Measurements from ENCODE around the gene PUM2. TPM values are rescaled to one million over a fixed set of nuclear protein-coding genes. Genes with fewer than 3 reads are reported as not detected.

PUM2 gene
- total and polyA plus RNA-seq, 9 donors = 40.3 to 148 (median 95.9) TPM

- H3K4me3 ChIP-seq = no peak overlapping the region
- intact Hi-C loops (cut with DNase I) = no loop called here
- no peak overlapping the region for H3K27ac ChIP-seq
- WGBS, 3 donors = 75 to 85% (median 79%) methylated on average over 17 of the region's 17 CpGs
- no peaks in the 10 kb centered on the region for H3K36me3 ChIP-seq
- TF ChIP-seq EP300 (IDR thresholded peaks at IDR 0.05) (no peak), POLR2A (IDR thresholded peaks at IDR 0.05) (no peak), CTCF (IDR thresholded peaks at IDR 0.05) (no peak)
- H3K27me3 ChIP-seq = no peaks in the 10 kb centered on the region
- H3K4me1 ChIP-seq (ENCODE audit: insufficient read depth) = peaks cover 16% of the 10 kb centered on the region
- no peaks in the 10 kb centered on the region for H3K9me3 ChIP-seq
- no peak for DNase-seq
These were observed 2.1 kb downstream of the PUM2 start for GRCh38 chr2:20348542-20348941.

- no peaks in the 10 kb centered on the region for H3K36me3 ChIP-seq
- no peaks in the 10 kb centered on the region for H3K9me3 ChIP-seq
- DNase-seq = no peak
- intact Hi-C loops (cut with DNase I) = no loop called here
- no peak for TF ChIP-seq EP300 (IDR thresholded peaks at IDR 0.05)
- no peak for TF ChIP-seq POLR2A (IDR thresholded peaks at IDR 0.05)
- no peak for TF ChIP-seq CTCF (IDR thresholded peaks at IDR 0.05)
- 25 to 46% (median 27%) methylated on average over 5 of the region's 5 CpGs for WGBS, 3 donors
- H3K27me3 ChIP-seq = no peaks in the 10 kb centered on the region
- H3K27ac ChIP-seq = no peak overlapping the region
- no peak overlapping the region for H3K4me3 ChIP-seq
- H3K4me1 ChIP-seq (ENCODE audit: insufficient read depth) = peaks cover 17% of the 10 kb centered on the region
These were observed 3.9 kb downstream of the PUM2 start for GRCh38 chr2:20346565-20347381.

- H3K27me3 ChIP-seq = no peaks in the 10 kb centered on the region
- H3K4me1 ChIP-seq (ENCODE audit: insufficient read depth) = peaks cover 15% of the 10 kb centered on the region
- WGBS, 3 donors = 81 to 89% (median 84%) methylated on average over 2 of the region's 2 CpGs
- intact Hi-C loops (cut with DNase I) = no loop called here
- H3K9me3 ChIP-seq = no peaks in the 10 kb centered on the region
- no peak overlapping the region for H3K27ac ChIP-seq
- no peaks in the 10 kb centered on the region for H3K36me3 ChIP-seq
- no peak for DNase-seq
- no peak overlapping the region for H3K4me3 ChIP-seq
- TF ChIP-seq POLR2A (IDR thresholded peaks at IDR 0.05) (no peak), EP300 (IDR thresholded peaks at IDR 0.05) (no peak), CTCF (IDR thresholded peaks at IDR 0.05) (no peak)
These were observed 7.5 kb downstream of the PUM2 start for GRCh38 chr2:20343128-20343527.

- TF ChIP-seq CTCF (IDR thresholded peaks at IDR 0.05) = no peak
- no peak for TF ChIP-seq EP300 (IDR thresholded peaks at IDR 0.05)
- Histone ChIP-seq H3K4me3 (no peak overlapping the region), H3K27ac (no peak overlapping the region), H3K4me1 (ENCODE audit: insufficient read depth) (peaks cover 17% of the 10 kb centered on the region), H3K36me3 (no peaks in the 10 kb centered on the region), H3K9me3 (no peaks in the 10 kb centered on the region), H3K27me3 (no peaks in the 10 kb centered on the region)
- 9 to 32% (median 21%) methylated on average over 1 of the region's 1 CpG for WGBS, 3 donors
- DNase-seq = no peak
- intact Hi-C loops (cut with DNase I) = no loop called here
These were observed 11.6 kb downstream of the PUM2 start for GRCh38 chr2:20339012-20339411.
